Prostate gland (tissue), 2 donors: Measurements from ENCODE around the gene ZNF768. TPM values are rescaled to one million over a fixed set of nuclear protein-coding genes. Genes with fewer than 3 reads are reported as not detected.
A peak's percentile ranks its signal among the peaks of the same experiment; 100 is the strongest.

ENCODE experiments used
- DNase-seq: peaks from one replicate; pipeline ENCODE4 v3.0.0-alpha.2; 2019; ENCODE audit warnings: low spot score
- H3K27ac ChIP-seq, 2 donors: fragments of 200-600 bp; sonication (generic); 2 replicates each; pipeline ENCODE4 v1.5.1; 2017 to 2019
- H3K27me3 ChIP-seq: fragments of 200-600 bp; sonication (generic); replicated peaks from 2 replicates; pipeline ENCODE4 v1.5.1; 2019; ENCODE audit not compliant: insufficient read depth
- H3K36me3 ChIP-seq, 2 donors: fragments of 200-600 bp; sonication (generic); 1 replicate in 1 of 2; 2 replicates in 1 of 2; pipeline versions ENCODE4 v1.5.1 to v1.8.1; 2017 to 2019
- H3K4me1 ChIP-seq: fragments of 200-600 bp; sonication (generic); replicated peaks from 2 replicates; pipeline ENCODE4 v1.5.1; 2019
- H3K4me3 ChIP-seq, 2 donors: fragments of 200-600 bp; sonication (generic); 2 replicates each; pipeline ENCODE4 v1.5.1; 2017 to 2019
- H3K9me3 ChIP-seq: fragments of 200-600 bp; sonication (generic); 2 replicates; pipeline ENCODE4 v1.5.1; 2017
- POLR2A ChIP-seq: fragments of 450-650 bp; IDR thresholded peaks from one replicate; pipeline ENCODE4 v1.6.1; 2016; ENCODE audit warnings: antibody characterized with exemption, mild to moderate bottlenecking
- POLR2AphosphoS5 ChIP-seq: sonication (generic); formaldehyde crosslinking; IDR thresholded peaks from one replicate; pipeline ENCODE4 v1.6.1; 2017; ENCODE audit warnings: antibody characterized with exemption
- WGBS: methylation state at CpG from one replicate; pipeline ENCODE4 v1.1.5; 2018; 5-methylcytosine and 5-hydroxymethylcytosine counted together
- intact Hi-C: fragments of 100-400 bp; cut with DNase I; formaldehyde crosslinking; loops from one replicate; pipeline ENCODE4 v1.14.2; 2022
- total RNA-seq, 2 donors: library from RNA; depleted of rRNA; stranded (reverse); fragments of >200 nt; gene quantifications; one replicate each; pipeline ENCODE4 v1.1.0, GENCODE V29; 2016
- TF ChIP-seq, protein P1 (sequence below), 4 experiments: fragments of 200-600 bp in 2 of 4; fragments of 450-650 bp in 2 of 4; sonication (generic) in 2 of 4; IDR thresholded peaks; 1 replicate in 3 of 4; 2 replicates in 1 of 4; pipeline ENCODE4 v1.5.1; 2016 to 2019; ENCODE audit warnings: antibody characterized with exemption in 4 of 4, mild to moderate bottlenecking in 2 of 4, moderate library complexity in 2 of 4

The ZNF768 gene
- total RNA-seq, 2 donors from 2014 or later: 46.5 to 61.1 TPM

DNA sequence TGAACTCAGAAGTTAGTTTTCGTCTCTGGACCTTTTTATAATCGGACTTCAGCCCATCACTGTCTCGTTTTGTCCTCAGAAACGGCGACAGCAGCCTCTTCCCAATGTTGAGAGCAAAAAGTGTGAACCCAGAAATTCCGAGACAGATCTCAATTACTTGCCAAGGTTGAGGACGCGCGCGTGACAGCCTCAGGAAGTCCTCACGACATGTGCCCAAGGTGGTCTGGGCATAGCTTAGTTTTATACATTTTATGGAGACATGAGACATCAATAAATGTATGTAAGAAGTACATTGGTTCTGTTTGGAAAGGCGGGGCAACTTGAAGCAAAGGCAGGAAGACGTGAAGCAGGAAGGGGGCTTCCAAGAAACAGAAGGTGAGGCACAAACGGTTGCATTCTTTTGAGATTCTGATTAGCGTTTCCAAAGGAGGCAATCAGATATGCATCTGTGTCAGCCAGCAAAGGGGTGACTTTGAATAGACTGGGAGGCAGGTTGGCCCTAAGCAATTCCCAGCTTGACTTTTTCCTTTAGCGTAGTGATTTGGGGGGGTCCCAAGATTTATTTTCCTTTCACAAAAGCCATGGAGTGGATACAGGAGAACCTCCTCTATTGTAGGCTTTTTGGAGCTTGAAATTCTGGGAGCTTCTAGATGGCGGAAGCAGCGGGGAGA lies 8.9 kb upstream of the ZNF768 start:
- Histone ChIP-seq H3K27ac (peak overlapping the region; percentile 90 to 94), H3K27me3 (no peaks in the 10 kb centered on the region), H3K4me3 (peak overlapping the region; percentile 51 to 57), H3K9me3 (no peaks in the 10 kb centered on the region), H3K36me3 (no peaks in the 10 kb centered on the region), H3K4me1 (peaks cover 10% of the 10 kb centered on the region)
- DNase-seq: no peak
- intact Hi-C loops: loop anchor here (2.0 kb wide), 1 partner anchor 24 kb away; the partner anchor contains the start of gene ZNF764
- WGBS: under 1% methylated on average over 18 of the region's 18 CpGs
- TF ChIP-seq, protein P1, sequence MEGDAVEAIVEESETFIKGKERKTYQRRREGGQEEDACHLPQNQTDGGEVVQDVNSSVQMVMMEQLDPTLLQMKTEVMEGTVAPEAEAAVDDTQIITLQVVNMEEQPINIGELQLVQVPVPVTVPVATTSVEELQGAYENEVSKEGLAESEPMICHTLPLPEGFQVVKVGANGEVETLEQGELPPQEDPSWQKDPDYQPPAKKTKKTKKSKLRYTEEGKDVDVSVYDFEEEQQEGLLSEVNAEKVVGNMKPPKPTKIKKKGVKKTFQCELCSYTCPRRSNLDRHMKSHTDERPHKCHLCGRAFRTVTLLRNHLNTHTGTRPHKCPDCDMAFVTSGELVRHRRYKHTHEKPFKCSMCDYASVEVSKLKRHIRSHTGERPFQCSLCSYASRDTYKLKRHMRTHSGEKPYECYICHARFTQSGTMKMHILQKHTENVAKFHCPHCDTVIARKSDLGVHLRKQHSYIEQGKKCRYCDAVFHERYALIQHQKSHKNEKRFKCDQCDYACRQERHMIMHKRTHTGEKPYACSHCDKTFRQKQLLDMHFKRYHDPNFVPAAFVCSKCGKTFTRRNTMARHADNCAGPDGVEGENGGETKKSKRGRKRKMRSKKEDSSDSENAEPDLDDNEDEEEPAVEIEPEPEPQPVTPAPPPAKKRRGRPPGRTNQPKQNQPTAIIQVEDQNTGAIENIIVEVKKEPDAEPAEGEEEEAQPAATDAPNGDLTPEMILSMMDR (IDR thresholded peaks at IDR 0.05): peak in 1 of 4 experiments; percentile 1
- TF ChIP-seq POLR2AphosphoS5: no peak
- TF ChIP-seq POLR2A: no peak

DNA sequence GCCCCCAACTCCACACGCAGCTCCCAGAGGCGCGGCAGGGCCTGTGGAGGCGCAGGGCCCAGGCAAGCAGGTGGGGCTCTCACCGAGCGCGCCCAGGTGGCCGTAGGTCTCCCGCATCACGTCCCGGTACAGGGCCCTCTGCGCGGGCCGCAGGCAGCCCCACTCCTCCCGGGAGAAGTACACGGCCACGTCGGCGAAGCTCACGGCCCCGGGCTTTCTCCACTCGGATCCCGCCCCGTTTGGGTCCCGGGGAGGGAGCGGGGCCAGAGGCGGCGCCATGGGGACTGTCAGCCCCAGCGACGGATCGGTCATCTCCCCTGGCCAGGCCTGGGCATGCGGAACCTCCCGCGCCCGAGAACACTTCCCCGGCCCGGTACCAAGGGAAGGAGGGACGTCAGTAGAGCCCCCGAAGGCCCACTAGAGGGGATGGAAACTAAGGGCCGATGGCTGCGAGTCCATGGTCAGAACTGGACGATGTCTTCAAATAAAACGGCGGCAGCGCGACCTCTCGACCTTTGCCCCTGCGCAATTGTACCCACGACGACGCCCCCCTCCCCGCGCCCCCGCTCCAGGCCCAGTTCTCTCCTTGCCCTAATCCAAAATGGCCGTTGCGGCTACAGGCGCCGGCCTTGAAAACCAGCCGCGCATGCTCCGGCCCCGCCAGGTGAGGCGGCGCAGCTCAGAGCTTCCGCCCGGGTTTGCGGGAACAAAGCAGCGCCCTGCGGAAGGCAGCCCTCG lies 8.2 kb upstream of the ZNF768 start, which contains the start of gene ZNF747:
ZNF747 (minus strand) TSS at position 491 of the 738 bp plus-strand sequence; CDS start at position 312, 179 bp downstream.
- H3K9me3 ChIP-seq: no peaks in the 10 kb centered on the region
- H3K36me3 ChIP-seq: no peaks in the 10 kb centered on the region
- H3K4me3 ChIP-seq: peak within 1 kb of the TSS; percentile 51 to 57
- H3K27me3 ChIP-seq: no peaks in the 10 kb centered on the region
- DNase-seq: peak; percentile 89
- peaks cover 10% of the 10 kb centered on the region for H3K4me1 ChIP-seq
- TF ChIP-seq, protein P1 (IDR thresholded peaks at IDR 0.05): peak in 1 of 4 experiments; percentile 23
- TF ChIP-seq POLR2A: peak; percentile 61
- peak; percentile 96 for TF ChIP-seq POLR2AphosphoS5
- H3K27ac ChIP-seq: peak within 1 kb of the TSS; percentile 90 to 94
- intact Hi-C loops: loop anchor here (2.0 kb wide), 1 partner anchor 24 kb away; the partner anchor contains the start of gene ZNF764
- under 1% methylated on average over 51 of the region's 70 CpGs for WGBS

DNA sequence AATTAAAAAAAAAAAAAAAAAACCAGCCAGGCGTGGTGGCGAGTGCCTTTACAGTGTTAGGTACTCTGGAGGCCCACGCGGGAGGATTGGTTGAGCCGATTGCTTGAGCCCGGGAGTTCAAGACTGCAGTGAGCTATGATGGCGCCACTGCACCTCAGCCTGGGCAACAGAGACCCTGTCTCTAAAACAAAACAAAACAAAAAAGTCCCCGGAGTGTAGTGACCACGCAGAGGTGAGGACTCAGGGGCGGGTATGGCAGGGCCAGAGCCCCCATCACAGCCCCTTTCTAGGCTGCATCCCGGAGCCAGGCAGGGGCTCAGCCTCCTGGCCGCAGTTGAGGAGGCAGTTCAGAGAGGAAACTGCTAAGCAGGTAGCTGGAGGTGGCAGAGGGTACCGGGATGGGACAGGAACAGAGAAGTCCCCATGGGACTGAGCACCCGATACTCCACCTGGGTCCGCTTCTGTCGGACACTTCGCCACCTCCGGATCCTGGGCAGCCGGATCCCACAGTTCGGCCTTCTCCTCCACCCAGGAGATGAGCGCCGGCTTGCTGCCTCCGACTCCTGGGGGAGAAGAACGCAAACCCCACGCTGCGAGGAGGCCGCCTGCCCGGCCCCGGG lies 7.5 kb upstream of the ZNF768 start:
- TF ChIP-seq POLR2AphosphoS5 (no peak), POLR2A (no peak)
- TF ChIP-seq, protein P1 (IDR thresholded peaks at IDR 0.05): no peak
- no peak for DNase-seq
- intact Hi-C loops: loop anchor here (2.0 kb wide), 1 partner anchor 25 kb away; the partner anchor contains the start of gene ZNF764
- 10% methylated on average over 29 of the region's 29 CpGs for WGBS
- peaks cover 10% of the 10 kb centered on the region for H3K4me1 ChIP-seq
- H3K27ac ChIP-seq: peak overlapping the region; percentile 90 to 94
- no peaks in the 10 kb centered on the region for H3K9me3 ChIP-seq
- H3K27me3 ChIP-seq: no peaks in the 10 kb centered on the region
- no peaks in the 10 kb centered on the region for H3K36me3 ChIP-seq
- peak overlapping the region; percentile 51 to 57 for H3K4me3 ChIP-seq

DNA sequence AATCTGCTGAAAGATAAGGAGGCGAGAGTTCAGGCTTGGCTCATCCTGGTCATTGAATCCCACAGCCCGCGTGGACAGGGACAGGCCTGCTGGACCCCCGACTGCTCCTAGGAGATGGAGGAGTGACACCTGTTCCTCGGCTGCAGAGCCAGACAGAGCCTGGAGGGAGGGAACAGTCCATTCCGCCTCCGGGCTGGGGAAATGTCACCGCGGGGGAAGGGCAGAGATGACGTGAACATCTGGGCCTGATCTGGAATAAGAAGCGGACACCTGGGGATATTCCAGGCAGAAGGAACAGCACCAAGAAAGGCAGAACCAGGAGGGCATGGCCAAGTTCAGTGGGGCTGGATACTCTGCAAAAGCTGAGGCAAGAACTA lies 6.8 kb upstream of the ZNF768 start:
- H3K4me1 ChIP-seq: peaks cover 10% of the 10 kb centered on the region
- no peaks in the 10 kb centered on the region for H3K36me3 ChIP-seq
- no peaks in the 10 kb centered on the region for H3K9me3 ChIP-seq
- WGBS: 55% methylated on average over 11 of the region's 11 CpGs
- peak overlapping the region; percentile 90 to 94 for H3K27ac ChIP-seq
- TF ChIP-seq POLR2A: no peak
- TF ChIP-seq, protein P1 (IDR thresholded peaks at IDR 0.05): no peak
- no peak for TF ChIP-seq POLR2AphosphoS5
- peak overlapping the region in 1 of 2 donors; percentile 51 for H3K4me3 ChIP-seq
- intact Hi-C loops: no loop called here
- no peak for DNase-seq
- no peaks in the 10 kb centered on the region for H3K27me3 ChIP-seq
